GM21786 (cell line): ENCODE results near the gene POU3F2.

ENCODE experiments used
- ATAC-seq: cut with Tn5 transposase; IDR thresholded peaks from one replicate; pipeline ENCODE4 v1.9.1; 2021; ENCODE audit not compliant: unreplicated experiment

The POU3F2 gene

DNA sequence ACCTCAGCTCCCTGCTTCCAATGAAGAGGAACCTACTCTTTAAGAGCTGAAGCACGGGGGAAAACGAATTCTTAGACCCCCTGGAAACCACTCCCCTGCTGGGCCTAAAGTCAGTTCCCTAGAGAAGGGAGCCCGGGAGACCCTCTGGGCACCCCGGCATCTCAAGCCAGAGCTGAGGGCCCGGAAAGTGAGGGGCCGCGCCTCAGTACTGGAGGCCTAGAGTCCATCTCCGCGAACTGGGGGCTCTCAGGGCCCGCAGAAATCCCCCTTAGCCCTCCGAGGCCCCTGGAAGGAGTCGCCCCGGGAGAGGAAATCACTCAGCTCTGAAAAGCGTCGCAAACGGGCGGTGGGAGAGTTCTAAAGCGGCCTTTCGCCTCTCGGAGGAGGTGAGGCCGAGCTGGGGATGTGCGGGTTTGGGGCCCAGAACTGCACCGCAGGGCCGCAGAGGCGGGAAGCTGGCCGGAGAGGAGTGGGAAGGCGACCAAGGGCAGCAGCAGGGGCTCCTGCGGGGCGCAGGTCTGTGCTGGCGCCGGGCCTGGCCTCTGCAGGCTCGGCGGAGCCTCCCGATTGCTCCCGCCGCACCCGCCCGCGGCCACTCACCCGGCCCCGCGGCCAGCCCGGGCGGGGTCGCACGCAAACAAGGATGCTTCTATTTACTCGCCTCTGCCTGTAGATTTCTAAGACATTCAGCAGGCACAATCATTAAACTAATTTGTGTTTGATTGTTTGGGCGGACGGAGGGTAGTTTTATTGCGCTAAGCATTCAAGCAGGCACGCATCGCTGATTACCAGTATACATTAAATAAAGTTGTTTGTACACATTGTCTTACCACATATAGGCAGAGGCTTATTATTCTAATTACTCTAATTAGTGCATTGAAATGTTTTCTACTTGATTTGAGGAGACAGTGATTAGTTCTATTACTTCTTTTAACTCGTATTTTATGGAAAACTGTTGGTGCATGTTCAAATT, 9.2 kb downstream of the POU3F2 start:
- ATAC-seq = no peak

DNA sequence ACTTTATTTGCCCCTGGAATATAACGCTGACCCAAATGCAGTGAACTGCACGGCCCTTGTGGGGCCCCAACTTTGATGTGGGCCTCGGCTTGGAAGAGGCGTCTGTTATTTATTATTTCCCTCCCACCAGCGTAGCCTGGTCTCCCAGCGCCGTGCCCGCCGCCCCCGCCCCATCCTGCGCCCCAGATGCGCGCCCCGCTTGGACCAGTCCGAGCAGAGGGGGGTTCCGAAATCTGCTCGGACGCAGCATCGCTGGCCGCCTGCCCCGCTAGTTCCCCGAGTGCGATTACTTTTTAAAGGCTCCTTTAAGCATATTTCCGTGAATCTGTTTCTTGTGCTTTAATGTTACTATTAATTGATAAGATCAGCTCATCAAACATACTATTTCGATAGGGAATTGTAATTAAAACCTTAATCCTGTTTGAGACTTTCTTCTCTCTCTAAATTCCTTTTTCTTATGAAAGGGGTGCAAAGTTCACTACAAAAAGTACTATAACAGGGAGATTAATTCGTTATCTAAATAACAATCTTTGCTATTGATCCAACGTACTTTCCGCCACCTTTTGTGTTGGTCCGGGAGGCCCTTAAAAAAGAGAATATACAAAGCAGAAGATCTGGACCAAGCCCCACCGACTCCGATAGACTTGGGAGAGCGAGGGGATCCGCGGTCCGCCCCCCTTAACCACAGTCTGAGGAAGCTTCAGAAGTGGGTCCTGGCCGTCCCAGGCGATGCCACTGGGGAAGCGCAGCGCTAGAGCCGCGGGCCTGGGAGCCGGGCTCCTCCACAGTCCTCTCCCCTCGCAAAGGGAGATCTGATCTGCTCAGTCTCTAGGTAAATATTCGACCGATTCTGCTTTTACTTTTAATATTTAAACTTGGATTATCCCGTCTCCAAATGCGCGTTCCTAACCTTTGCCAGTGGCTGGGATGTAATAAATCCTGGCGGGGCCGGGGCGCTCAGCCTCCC, 10.2 kb downstream of the POU3F2 start:
- no peak for ATAC-seq

DNA sequence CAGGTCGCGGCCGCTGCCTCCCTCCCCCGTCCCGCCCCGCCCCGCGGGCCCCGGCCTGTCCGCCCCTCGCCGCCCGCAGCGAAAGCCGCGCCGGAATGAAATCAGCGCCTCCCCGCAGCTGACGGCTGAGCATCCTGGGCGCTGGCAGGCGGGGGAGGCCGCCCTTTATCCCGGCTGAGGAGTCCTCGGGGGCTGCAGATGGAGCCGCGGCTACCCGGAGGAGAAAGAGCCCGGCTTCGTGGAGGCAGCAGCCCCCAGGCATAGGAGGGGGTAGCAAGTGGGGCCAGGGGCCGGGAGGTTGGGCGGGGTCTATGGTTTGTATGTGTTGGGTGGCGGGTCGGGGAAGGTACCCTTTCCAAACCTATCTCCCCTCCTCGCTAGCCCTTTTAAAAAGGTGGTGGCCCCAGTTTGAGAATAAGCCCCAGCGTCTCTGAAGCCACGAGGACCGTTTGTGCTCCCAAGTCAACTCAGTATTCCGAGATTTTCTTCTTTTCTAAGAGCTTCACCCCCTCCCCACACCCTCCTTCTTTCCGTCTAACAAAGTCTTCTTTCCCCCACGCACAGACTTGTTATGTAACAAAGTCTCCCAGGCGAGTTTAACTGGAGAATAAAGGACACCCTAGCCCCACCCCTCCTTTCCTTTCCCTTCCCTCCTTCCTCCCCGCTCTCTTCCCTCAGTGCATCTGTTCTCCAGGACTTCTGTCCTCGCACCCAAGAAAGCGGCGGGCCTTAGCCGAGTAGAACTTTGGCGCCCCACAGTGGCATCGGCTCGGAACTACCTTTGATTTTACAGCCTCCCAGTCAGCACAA, 11.0 kb downstream of the POU3F2 start:
- peak; percentile 52 for ATAC-seq

DNA sequence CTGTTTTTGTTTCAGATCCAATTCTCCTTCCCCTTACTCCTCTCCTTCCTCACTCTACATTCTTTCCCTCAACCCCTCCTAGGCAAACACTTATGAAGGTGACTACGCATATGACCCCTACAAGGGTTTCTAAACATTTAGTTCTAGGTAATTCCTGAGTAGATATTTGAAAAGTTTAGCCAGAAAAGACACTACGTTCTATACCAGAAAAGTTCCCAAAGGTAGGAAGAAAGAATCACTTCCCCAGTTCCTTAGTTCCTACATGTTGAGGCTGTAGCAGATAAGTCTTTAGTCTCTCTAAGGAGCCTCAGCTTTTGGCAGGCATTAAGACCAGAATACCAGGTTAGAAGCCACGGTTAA, 11.6 kb downstream of the POU3F2 start:
- no peak for ATAC-seq

DNA sequence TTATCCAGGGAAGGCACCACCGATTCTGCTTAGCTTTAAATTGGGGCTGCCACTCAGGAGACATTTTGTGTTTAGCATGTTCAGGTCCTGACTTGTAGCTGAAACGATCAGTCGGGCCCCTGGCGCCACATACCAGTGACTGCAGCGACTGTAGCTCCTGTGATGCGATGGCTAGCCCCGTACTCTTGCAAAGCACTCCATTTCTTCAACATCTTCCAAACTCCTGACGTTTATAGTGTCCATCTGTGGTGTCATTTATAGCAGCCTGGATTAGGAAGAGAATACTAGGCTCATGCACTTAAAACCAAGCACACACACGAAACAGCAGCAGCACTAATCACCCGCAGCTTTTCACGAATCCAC, 13.0 kb downstream of the POU3F2 start:
- no peak for ATAC-seq

DNA sequence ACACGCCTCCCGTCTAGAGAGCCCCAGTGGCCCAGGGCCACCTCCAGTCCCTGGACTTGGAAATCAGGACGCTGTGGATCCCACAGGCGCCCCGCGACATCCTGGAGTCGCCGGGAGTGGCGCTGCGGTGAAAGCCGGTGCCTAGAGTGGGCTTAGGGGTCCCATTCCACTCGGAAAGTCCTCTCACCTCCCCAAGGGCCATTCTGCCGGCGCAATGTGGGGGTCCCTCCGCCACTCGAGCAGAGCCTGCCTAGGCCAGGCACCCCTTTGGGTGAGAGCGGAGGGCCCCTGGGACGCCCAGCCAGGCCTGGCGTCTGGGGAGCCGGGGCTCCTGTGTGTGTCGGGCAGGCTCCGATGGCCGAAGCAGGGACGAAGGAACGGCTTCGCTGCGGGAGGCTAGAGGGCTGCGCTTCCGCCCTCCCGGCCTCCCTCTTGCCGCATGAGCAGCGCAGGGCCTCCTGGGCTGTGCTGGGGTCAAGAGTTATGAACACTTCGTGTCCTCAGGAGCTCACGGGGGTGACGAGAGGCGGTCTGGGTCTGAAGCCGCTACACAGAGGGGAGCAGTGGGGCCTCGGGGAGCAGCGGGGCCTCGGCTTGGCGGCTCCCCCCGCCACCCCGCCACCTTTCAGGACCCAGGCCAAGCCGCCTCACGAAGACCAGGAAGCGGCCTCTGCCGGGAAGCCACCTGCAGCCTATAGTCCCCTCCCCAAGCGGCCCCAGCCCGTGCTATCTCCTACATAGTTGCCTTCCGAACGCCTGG, 13.6 kb downstream of the POU3F2 start:
- peak; percentile 47 for ATAC-seq

DNA sequence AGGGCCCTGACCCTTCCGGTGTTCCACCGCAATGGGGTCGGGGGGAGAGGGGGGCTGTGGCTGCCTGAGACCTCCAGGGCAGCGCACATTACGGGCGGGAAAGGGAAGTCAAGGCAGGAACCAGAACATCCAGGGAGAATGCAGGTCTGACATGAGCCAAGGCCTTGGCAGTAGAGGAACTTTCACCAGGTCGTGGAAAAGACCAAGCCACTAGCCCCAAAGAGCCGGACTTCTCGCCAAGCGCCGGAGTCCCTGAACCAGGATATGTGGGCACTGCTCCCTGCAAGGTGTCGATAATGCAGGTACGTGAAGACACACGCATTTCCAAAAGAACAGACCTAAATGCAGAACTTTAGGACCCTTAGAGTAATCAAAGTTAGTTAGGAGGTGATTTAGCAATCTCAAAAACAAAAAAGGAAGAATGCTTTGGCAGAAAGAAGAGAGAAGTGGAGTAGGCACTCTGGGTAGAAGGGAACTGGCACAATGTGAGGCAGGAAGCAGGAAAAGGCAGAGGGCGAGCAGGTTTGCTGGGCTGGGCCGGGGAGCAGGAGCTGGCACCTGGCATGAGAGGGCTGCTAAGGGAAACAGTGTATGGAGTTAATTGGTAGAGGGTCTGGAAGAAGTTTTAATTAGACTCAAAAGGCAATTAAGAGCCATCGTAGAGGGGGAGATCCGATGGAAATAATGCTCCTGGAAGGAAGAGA, 14.3 kb downstream of the POU3F2 start:
- no peak for ATAC-seq

DNA sequence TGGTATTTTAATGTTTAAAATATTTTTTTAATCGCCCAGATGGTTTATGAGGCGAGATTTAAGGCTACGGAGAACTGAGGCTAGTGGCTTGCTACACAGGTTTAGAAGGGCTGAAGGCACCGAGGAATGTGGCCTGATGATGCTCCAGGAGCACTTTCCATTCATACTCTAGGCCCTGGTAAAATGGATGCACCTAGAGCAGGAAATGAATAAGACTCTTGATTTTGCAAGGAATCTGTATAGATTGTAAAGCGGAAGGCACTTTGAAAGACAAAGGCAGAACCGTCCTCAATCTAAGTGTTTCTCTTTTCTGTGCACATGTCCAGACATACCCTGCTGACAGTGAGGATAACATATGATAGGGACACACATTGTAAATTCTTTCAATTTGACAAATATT, 30.1 kb downstream of the POU3F2 start:
- no peak for ATAC-seq

DNA sequence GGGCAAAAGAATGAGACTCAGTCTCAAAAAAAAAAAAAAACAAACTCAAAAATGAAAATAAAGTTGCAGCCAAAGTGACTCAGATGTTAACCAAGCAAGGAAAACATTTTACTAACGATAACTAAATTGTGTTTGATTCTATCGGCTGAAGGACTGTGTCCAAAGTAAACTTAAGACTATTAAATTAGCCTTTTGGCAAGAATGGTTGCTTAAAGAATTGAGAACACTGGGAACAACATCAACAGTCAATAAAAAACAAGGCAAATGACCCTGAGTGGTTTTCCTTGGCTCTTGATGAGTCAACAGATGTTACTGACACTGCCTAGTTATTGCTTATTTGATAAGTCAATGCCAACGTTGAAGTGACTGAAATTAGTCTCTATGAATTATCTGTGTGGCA, 36.7 kb downstream of the POU3F2 start:
- ATAC-seq = no peak

DNA sequence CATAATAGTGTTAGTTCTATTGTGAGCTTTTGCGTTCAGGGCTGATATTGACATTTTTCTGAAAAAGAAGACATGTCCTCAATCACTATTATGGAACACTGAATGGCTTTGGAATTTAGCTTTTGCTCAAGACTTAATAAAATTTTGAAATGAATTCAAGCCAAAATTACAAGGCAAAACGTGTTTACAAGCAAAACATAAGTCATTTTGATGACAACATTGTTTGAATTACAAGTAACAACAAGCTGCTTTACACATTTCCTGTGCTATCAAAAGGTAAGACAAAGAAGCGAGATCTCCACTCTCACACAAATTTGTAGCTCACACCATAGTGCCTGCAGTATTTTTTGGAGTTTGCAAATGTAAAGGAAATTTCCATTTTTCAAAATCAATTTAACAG, 37.4 kb downstream of the POU3F2 start:
- ATAC-seq = no peak

DNA sequence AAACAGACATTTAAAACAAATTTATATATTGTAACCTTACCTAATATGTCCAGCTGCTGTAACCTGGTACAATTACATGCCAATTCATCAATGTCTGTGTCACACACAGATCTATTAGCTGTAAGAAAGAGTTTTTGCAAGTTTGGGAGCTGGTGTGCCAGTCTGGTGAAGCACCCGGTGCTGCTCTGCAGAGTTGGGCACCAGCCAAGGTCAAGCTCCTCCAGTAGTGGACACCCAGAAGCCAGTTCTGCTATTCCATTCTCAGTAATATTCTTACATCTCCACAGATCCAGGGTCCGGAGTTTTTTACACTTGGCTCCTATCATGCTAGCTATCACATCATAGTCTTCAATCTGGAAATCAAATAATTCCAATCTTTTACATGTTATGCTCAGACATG, 41.0 kb downstream of the POU3F2 start:
- ATAC-seq = no peak

DNA sequence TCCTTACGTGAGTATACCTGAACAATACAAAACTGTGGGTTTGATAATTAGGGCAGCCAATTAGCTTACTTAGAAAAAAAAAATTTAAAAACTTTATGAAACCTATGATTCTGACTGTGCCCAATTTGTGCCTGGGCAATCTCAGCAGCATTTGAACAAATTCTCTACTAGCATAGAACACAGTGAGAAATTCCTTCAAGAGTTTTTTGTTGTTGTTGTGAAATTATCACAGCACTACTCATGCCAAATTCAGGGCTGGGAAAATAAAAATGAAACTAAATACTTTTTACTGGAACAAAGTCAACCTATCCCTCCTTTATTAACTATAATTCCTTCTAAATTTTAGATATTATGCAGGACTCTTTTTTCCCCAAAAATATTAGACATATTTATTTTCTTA, 42.9 kb downstream of the POU3F2 start:
- no peak for ATAC-seq

DNA sequence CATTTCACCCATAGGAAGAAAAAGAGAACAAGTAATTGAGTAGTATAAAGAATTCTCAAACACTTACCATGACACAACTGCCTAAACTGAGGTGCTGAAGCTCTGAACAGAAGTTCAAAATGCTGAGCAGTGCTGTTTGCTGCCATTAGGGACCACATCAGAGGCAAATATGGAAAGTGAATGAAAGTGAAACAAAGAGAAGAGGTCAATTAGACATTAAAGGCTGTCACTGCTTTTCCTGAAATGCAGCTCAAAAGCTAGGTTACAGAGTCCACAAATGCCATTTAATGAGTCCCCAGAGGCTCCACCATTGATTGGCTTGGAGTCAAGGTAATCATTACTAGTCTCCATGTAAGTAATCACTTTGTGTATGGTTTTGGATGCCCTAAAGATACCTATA, 46.1 kb downstream of the POU3F2 start:
- peak; percentile 84 for ATAC-seq

DNA sequence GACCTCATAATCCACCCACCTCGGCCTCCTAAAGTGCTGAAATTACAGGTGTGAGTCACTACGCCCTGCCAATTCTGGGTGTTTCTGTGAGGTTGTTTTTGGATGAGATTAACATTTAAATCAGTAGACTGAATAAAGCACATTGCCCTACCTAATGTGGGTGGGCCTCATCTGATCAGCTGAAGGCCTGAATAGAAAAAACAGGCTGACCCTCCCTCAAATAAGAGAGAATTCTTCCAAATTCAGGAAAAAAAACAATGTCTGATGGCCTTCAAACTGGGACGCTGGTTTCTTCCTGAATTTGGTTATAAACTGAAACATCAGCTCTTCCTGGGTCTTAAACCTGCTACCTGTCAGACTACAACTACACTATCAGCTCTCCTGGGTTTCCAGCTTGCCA, 51.0 kb downstream of the POU3F2 start:
- no peak for ATAC-seq

DNA sequence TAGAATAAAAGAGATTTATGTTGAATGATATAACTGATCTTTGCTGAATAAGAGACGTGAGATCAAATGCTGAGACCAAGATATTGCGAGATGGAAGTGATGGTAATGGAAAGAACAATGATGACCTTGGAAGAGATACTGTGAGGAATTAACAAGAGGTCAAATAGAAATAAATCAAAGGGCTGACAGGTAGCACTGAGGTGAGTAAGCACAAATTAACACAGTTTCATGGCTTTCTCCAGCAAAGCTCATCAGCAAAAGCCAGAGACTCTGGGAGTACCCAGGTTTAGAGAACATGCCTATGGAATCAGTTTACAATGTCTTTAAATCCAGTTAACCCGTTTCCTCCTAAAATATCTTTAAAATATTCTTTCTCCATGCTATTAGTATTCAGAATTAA, 53.3 kb downstream of the POU3F2 start:
- no peak for ATAC-seq
